Activated B cell treated with CpG ODN at 0.5 μM for 24 hours (primary cell): ENCODE measurements around the gene ABCG1. TPM values are rescaled to one million over a fixed set of nuclear protein-coding genes. Genes with fewer than 3 reads are reported as not detected.

Source experiments
- ATAC-seq: fragments of 200-7000 bp; cut with Tn5 transposase; one replicate; pipeline ENCODE4 v1.10.0; 2021; ENCODE audit warnings: low read depth, mild to moderate bottlenecking, moderate library complexity
- CTCF ChIA-PET: fragments of 350-600 bp; sonication (Branson Sonifier 250); formaldehyde crosslinking; loops from one replicate; lab custom pipeline; 2021; ENCODE audit warnings: antibody characterized with exemption; lab: Charles Lee
- POLR2A ChIA-PET: fragments of 350-600 bp; sonication (Branson Sonifier 250); formaldehyde crosslinking; loops from one replicate; lab custom pipeline; 2021; ENCODE audit warnings: antibody characterized with exemption; lab: Charles Lee
- DNase-seq: peaks from one replicate; pipeline ENCODE4 v3.0.0; 2022
- H3K27ac Mint-ChIP-seq: one replicate; pipeline ENCODE4 v1.8.0; 2020; ENCODE audit warnings: mixed read lengths
- H3K27me3 Mint-ChIP-seq: one replicate; pipeline ENCODE4 v1.8.0; 2021; ENCODE audit warnings: mixed read lengths
- H3K36me3 Mint-ChIP-seq: one replicate; pipeline ENCODE4 v1.8.0; 2021; ENCODE audit warnings: low read depth, mixed read lengths
- H3K4me1 Mint-ChIP-seq: one replicate; pipeline ENCODE4 v1.8.0; 2021; ENCODE audit warnings: mixed read lengths
- H3K4me3 Mint-ChIP-seq: one replicate; pipeline ENCODE4 v1.8.0; 2020; ENCODE audit warnings: mild to moderate bottlenecking, mixed read lengths
- H3K9me3 Mint-ChIP-seq: one replicate; pipeline ENCODE4 v1.8.0; 2020; ENCODE audit warnings: mixed read lengths
- CTCF ChIP-seq: fragments of 200-600 bp; IDR thresholded peaks from one replicate; pipeline ENCODE4 v1.8.0; 2022; ENCODE audit warnings: antibody characterized with exemption, mild to moderate bottlenecking
- intact Hi-C: fragments of 100-400 bp; cut with micrococcal nuclease; formaldehyde crosslinking; loops from one replicate; pipeline ENCODE4 v1.15.1; 2024
- total RNA-seq: library from RNA; stranded (reverse); gene quantifications from 2 replicates; pipeline ENCODE4 v1.2.3, GENCODE V29; 2022

ABCG1 gene
- total RNA-seq, 1 donor from 2014 or later: 3.4 TPM

GRCh38 chr21:42346441-42346840, 127.5 kb downstream of the ABCG1 start:
- no peaks in the 10 kb centered on the region for H3K9me3 Mint-ChIP-seq
- no peak overlapping the region for H3K27ac Mint-ChIP-seq
- DNase-seq (no peak), ATAC-seq (no peak)
- H3K4me3 Mint-ChIP-seq: no peak overlapping the region
- H3K36me3 Mint-ChIP-seq: no peaks in the 10 kb centered on the region
- H3K27me3 Mint-ChIP-seq: peaks cover 3% of the 10 kb centered on the region
- no peak for TF ChIP-seq CTCF
- no peaks in the 10 kb centered on the region for H3K4me1 Mint-ChIP-seq
- CTCF ChIA-PET: no interaction called here
- intact Hi-C loops: no loop called here
- POLR2A ChIA-PET: no interaction called here

Other genes with a start within 250 kb of the ABCG1 start
- gene ZBTB21, start 208.8 kb upstream of the ABCG1 start, total RNA-seq: 24.2 and 25.4 TPM in 2 replicates
- gene UMODL1, start 147.8 kb upstream of the ABCG1 start, total RNA-seq: 0.04 TPM in 1 of 2 replicates, not detected in the other
- not detected in 2 replicates for gene TFF3, start 96.3 kb downstream of the ABCG1 start, total RNA-seq
- not detected in 2 replicates for gene TFF2, start 131.9 kb downstream of the ABCG1 start, total RNA-seq
- gene TFF1, start 147.4 kb downstream of the ABCG1 start, total RNA-seq: not detected in 2 replicates
- 0.22 TPM in 1 of 2 replicates, not detected in the other for gene TMPRSS3, start 176.9 kb downstream of the ABCG1 start, total RNA-seq
- gene UBASH3A, start 184.8 kb downstream of the ABCG1 start, total RNA-seq: 0.20 TPM in 1 of 2 replicates, not detected in the other